Panc1 (cell line): Measurements from ENCODE around the gene COL13A1. TPM values are rescaled to one million over a fixed set of nuclear protein-coding genes. Genes with fewer than 3 reads are reported as not detected.

Experiments
- ATAC-seq: fragments of 200-7000 bp; cut with Tn5 transposase; 2 replicates; pipeline ENCODE4 v1.9.1; 2020; ENCODE audit warnings: mild to moderate bottlenecking, moderate library complexity
- BruUV-seq: library from RNA; stranded (reverse); fragments of 400-500 nt; replicated peaks from 2 replicates; lab custom pipeline; 2021; lab: Mats Ljungman, UMichigan
- CTCF ChIA-PET: fragments of 300-600 bp; sonication (Branson Sonifier 250); formaldehyde crosslinking; loops from one replicate; lab custom pipeline; 2022; ENCODE audit warnings: antibody characterized with exemption; lab: Charles Lee
- POLR2A ChIA-PET: fragments of 300-600 bp; sonication (Branson Sonifier 250); formaldehyde crosslinking; loops from one replicate; lab custom pipeline; 2022; ENCODE audit warnings: antibody characterized with exemption; lab: Charles Lee
- DNase-seq: peaks from one replicate; pipeline ENCODE4 v3.0.0-alpha.2; 2010; ENCODE audit warnings: low read depth, low spot score
- H3K27ac ChIP-seq: 2 replicates; pipeline ENCODE4 v1.5.1; 2011; ENCODE audit warnings: mild to moderate bottlenecking, low read length, inconsistent platforms
- H3K27me3 ChIP-seq: fragments of 200-500 bp; sonication (Bioruptor generic); 2 replicates; pipeline ENCODE4 v1.6.0; 2014; ENCODE audit warnings: low read length, inconsistent platforms; ENCODE audit not compliant: control insufficient read depth, insufficient read depth
- H3K36me3 ChIP-seq: fragments of 200-500 bp; sonication (Bioruptor generic); 2 replicates; pipeline ENCODE4 v1.5.1; 2014; ENCODE audit warnings: inconsistent platforms, mild to moderate bottlenecking, low read length, moderate library complexity; ENCODE audit not compliant: control insufficient read depth, insufficient read depth
- H3K4me1 ChIP-seq: 2 replicates; pipeline ENCODE4 v1.5.1; 2011; ENCODE audit warnings: inconsistent platforms, mild to moderate bottlenecking, low read length, moderate library complexity; ENCODE audit not compliant: control insufficient read depth, insufficient read depth
- H3K4me3 ChIP-seq, 2 experiments: 2 replicates each; pipeline ENCODE4 v1.5.1; 2011 to 2012; ENCODE audit warnings: low read depth in 2 of 2, low read length in 2 of 2, mild to moderate bottlenecking in 2 of 2, inconsistent platforms in 1 of 2, moderate library complexity in 1 of 2
- H3K9me3 ChIP-seq: fragments of 200-500 bp; sonication (Bioruptor generic); 2 replicates; pipeline ENCODE4 v1.5.1; 2014; ENCODE audit warnings: low read depth, mild to moderate bottlenecking, inconsistent platforms, low read length, moderate library complexity; ENCODE audit not compliant: control insufficient read depth, insufficient read depth
- CTCF ChIP-seq: fragments of 450-650 bp; IDR thresholded peaks from 2 replicates; pipeline ENCODE4 v1.5.1; 2017; ENCODE audit warnings: mild to moderate bottlenecking
- POLR2AphosphoS5 ChIP-seq: IDR thresholded peaks from 2 replicates; pipeline ENCODE4 v1.6.1; 2012; ENCODE audit warnings: mild to moderate bottlenecking, low read depth, low read length, moderate library complexity
- REST ChIP-seq, 2 experiments: IDR thresholded peaks; 2 replicates each; pipeline ENCODE4 v1.6.1; 2011 to 2012; ENCODE audit warnings: low read depth in 2 of 2, control low read depth in 1 of 2, low read length in 1 of 2, mild to moderate bottlenecking in 1 of 2, moderate library complexity in 1 of 2; ENCODE audit not compliant: insufficient read depth in 1 of 2
- SIN3A ChIP-seq: IDR thresholded peaks from 2 replicates; pipeline ENCODE4 v1.6.1; 2012; ENCODE audit warnings: low read depth, mild to moderate bottlenecking, low read length, moderate library complexity, borderline replicate concordance; ENCODE audit not compliant: insufficient read depth
- TCF7L2 ChIP-seq: IDR thresholded peaks from 2 replicates; pipeline ENCODE4 v1.6.1; 2011; ENCODE audit warnings: mild to moderate bottlenecking, low read depth, low read length, inconsistent platforms
- in situ Hi-C: cut with HindIII; loops from 2 replicates; pipeline ENCODE4 v1.10.0; 2016; ENCODE audit warnings: low sequenced_read_pairs, low pct_unique_long_range_greater_than_20kb
- intact Hi-C: fragments of 100-400 bp; cut with micrococcal nuclease; formaldehyde crosslinking; loops from one replicate; pipeline ENCODE4 v1.10.0; 2022; ENCODE audit not compliant: unreplicated experiment
- total RNA-seq: library from RNA; stranded (reverse); gene quantifications from one replicate; pipeline ENCODE4 v1.2.1, GENCODE V29; 2021; ENCODE audit not compliant: unreplicated experiment

Gene COL13A1
- total RNA-seq, 1 experiment from 2014 or later, result 1.0 TPM

GRCh38 chr10:69795242-69795934 is 6.3 kb upstream of the COL13A1 start:
- ATAC-seq (no peak), DNase-seq (no peak)
- no peaks in the 10 kb centered on the region; the same call in 1 of the 2 replicates for H3K27me3 ChIP-seq
- POLR2A ChIA-PET, result interaction anchor here (0.7 kb wide), 1 partner anchor 789 kb away, joined by 3 read pairs; no protein-coding TSS in a partner anchor
- in situ Hi-C loops (no loop called here), intact Hi-C loops (no loop called here)
- peaks cover 17% of the 10 kb centered on the region; the same call in 1 of the 2 replicates for H3K9me3 ChIP-seq
- H3K36me3 ChIP-seq, result no peaks in the 10 kb centered on the region
- no peak overlapping the region for H3K27ac ChIP-seq
- TF ChIP-seq TCF7L2 (no peak), CTCF (no peak), SIN3A (no peak), REST (IDR thresholded peaks at IDR 0.05; ENCODE audit: insufficient read depth in 1 of 2, low read depth in 2 of 2, low read length in 1 of 2) (no peak), POLR2AphosphoS5 (no peak)
- BruUV-seq, result no TSS peak
- CTCF ChIA-PET, result no interaction called here
- H3K4me3 ChIP-seq, result no peak overlapping the region
- H3K4me1 ChIP-seq, result no peaks in the 10 kb centered on the region

GRCh38 chr10:69797959-69798358 is 3.7 kb upstream of the COL13A1 start:
- CTCF ChIA-PET, result no interaction called here
- TF ChIP-seq CTCF (no peak), TCF7L2 (no peak), SIN3A (no peak), POLR2AphosphoS5 (no peak), REST (IDR thresholded peaks at IDR 0.05; ENCODE audit: insufficient read depth in 1 of 2, low read depth in 2 of 2, low read length in 1 of 2) (no peak)
- intact Hi-C loops, result no loop called here
- POLR2A ChIA-PET, result interaction anchor here (0.6 kb wide), 1 partner anchor 22 kb away, joined by 3 read pairs; no protein-coding TSS in a partner anchor
- Histone ChIP-seq H3K27ac (no peak overlapping the region), H3K4me3 (no peak overlapping the region), H3K36me3 (peaks cover 3% of the 10 kb centered on the region; the same call in 1 of the 2 replicates), H3K9me3 (peaks cover 17% of the 10 kb centered on the region; the same call in 1 of the 2 replicates), H3K27me3 (peaks cover 7% of the 10 kb centered on the region), H3K4me1 (peaks cover 9% of the 10 kb centered on the region)
- in situ Hi-C loops, result no loop called here
- ATAC-seq (no peak), DNase-seq (no peak)
- no TSS peak for BruUV-seq
